H1 (cell line): Measurements from ENCODE around the gene PDE1A.

Source experiments
- ATF3 ChIP-seq: IDR thresholded peaks from 2 replicates; pipeline ENCODE4 v1.6.1; 2011; ENCODE audit warnings: low read depth, mild to moderate bottlenecking, low read length; ENCODE audit not compliant: insufficient read depth
- BACH1 ChIP-seq: IDR thresholded peaks from 2 replicates; pipeline ENCODE4 v1.6.1; 2012; ENCODE audit warnings: low read length, improper control_type of control experiment
- BRCA1 ChIP-seq: IDR thresholded peaks from 2 replicates; pipeline ENCODE4 v1.6.1; 2012; ENCODE audit warnings: low read depth, low read length, improper control_type of control experiment
- CEBPB ChIP-seq: IDR thresholded peaks from 2 replicates; pipeline ENCODE4 v1.6.1; 2012; ENCODE audit warnings: low read depth, low read length
- EZH2 ChIP-seq: fragments of 200-600 bp; sonication (generic); IDR thresholded peaks from 2 replicates; pipeline ENCODE4 v1.7.1; 2012; ENCODE audit warnings: low read depth, mild to moderate bottlenecking, moderate library complexity, low read length, inconsistent platforms; ENCODE audit not compliant: severe bottlenecking
- JUN ChIP-seq: IDR thresholded peaks from 2 replicates; pipeline ENCODE4 v1.6.1; 2011; ENCODE audit warnings: low read depth, mild to moderate bottlenecking, improper control_type of control experiment, low read length
- NRF1 ChIP-seq: IDR thresholded peaks from 2 replicates; pipeline ENCODE4 v1.6.1; 2011; ENCODE audit warnings: mild to moderate bottlenecking, low read depth, low read length, improper control_type of control experiment
- POLR2A ChIP-seq, 2 experiments: IDR thresholded peaks; 1 replicate in 1 of 2; 2 replicates in 1 of 2; pipeline ENCODE4 v1.6.1; 2011; ENCODE audit warnings: low read depth in 2 of 2, low read length in 2 of 2, mild to moderate bottlenecking in 2 of 2; ENCODE audit errors: control extremely low read depth in 1 of 2
- POLR2AphosphoS5 ChIP-seq: IDR thresholded peaks from 2 replicates; pipeline ENCODE4 v1.6.1; 2011; ENCODE audit warnings: low read depth, low read length
- SIN3A ChIP-seq, 2 experiments: IDR thresholded peaks in 1 of 2; conservative IDR thresholded peaks in 1 of 2; 2 replicates each; pipeline ENCODE4 v1.6.1; 2011 to 2012; ENCODE audit warnings: low read length in 2 of 2, improper control_type of control experiment in 1 of 2, low read depth in 1 of 2, mild to moderate bottlenecking in 1 of 2
- TCF12 ChIP-seq: IDR thresholded peaks from 2 replicates; pipeline ENCODE4 v1.6.1; 2011; ENCODE audit warnings: low read depth, mild to moderate bottlenecking, low read length
- YY1 ChIP-seq: IDR thresholded peaks from 2 replicates; pipeline ENCODE4 v1.6.1; 2011; ENCODE audit warnings: low read depth, mild to moderate bottlenecking, low read length
- TF ChIP-seq, protein P1 (sequence below), 3 experiments: IDR thresholded peaks; 1 replicate in 2 of 3; 2 replicates in 1 of 3; pipeline versions ENCODE4 v1.5.1 to v1.6.1; 2011; ENCODE audit warnings: low read length in 3 of 3, mild to moderate bottlenecking in 3 of 3, inconsistent platforms in 2 of 3, low read depth in 1 of 3, moderate library complexity in 1 of 3; ENCODE audit not compliant: insufficient read depth in 1 of 3; ENCODE audit errors: control extremely low read depth in 1 of 3

GRCh38 chr2:182365855-182366254 lies 61.0 kb downstream of the PDE1A start:
- TF ChIP-seq TCF12 (no peak), CEBPB (no peak), JUN (no peak), BACH1 (no peak), NRF1 (no peak), POLR2A (IDR thresholded peaks at IDR 0.05; ENCODE audit: control extremely low read depth in 1 of 2, low read depth in 2 of 2, low read length in 2 of 2) (no peak), POLR2AphosphoS5 (no peak), ATF3 (no peak), SIN3A (conservative IDR thresholded peaks at IDR 0.05 in 1 of 2, IDR thresholded peaks at IDR 0.05 in 1 of 2; ENCODE audit: low read depth in 1 of 2, low read length in 2 of 2) (no peak), EZH2 (no peak), YY1 (no peak), BRCA1 (no peak)
- TF ChIP-seq, protein P1, sequence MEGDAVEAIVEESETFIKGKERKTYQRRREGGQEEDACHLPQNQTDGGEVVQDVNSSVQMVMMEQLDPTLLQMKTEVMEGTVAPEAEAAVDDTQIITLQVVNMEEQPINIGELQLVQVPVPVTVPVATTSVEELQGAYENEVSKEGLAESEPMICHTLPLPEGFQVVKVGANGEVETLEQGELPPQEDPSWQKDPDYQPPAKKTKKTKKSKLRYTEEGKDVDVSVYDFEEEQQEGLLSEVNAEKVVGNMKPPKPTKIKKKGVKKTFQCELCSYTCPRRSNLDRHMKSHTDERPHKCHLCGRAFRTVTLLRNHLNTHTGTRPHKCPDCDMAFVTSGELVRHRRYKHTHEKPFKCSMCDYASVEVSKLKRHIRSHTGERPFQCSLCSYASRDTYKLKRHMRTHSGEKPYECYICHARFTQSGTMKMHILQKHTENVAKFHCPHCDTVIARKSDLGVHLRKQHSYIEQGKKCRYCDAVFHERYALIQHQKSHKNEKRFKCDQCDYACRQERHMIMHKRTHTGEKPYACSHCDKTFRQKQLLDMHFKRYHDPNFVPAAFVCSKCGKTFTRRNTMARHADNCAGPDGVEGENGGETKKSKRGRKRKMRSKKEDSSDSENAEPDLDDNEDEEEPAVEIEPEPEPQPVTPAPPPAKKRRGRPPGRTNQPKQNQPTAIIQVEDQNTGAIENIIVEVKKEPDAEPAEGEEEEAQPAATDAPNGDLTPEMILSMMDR (IDR thresholded peaks at IDR 0.05; ENCODE audit: control extremely low read depth in 1 of 3, insufficient read depth in 1 of 3, low read depth in 1 of 3, low read length in 3 of 3): no peak
